SK-N-MC (cell line): ENCODE data around the gene SRP14.
"Not testable (repeated sequence)": the region's sequence is repeated elsewhere in the genome, so short reads cannot be mapped to it uniquely, and the experiment has no call there.

Experiments
- EZH2 ChIP-seq: fragments of 200-600 bp; sonication (generic); IDR thresholded peaks from one replicate; pipeline ENCODE4 v1.6.1; 2017; ENCODE audit warnings: antibody characterized with exemption
- POLR2AphosphoS5 ChIP-seq: IDR thresholded peaks from 2 replicates; pipeline ENCODE4 v1.6.1; 2012; ENCODE audit warnings: mild to moderate bottlenecking, low read depth, low read length, borderline replicate concordance

- not testable (repeated sequence) for TF ChIP-seq POLR2AphosphoS5, EZH2
These were observed 25.6 kb downstream of the SRP14 start for GRCh38 chr15:40013372-40013771.
